IPS DF 6.9 (cell line): Measurements from ENCODE around the gene AGBL4.

Experiments used
- DNase-seq: peaks from one replicate; pipeline ENCODE4 v3.0.0-alpha.2; 2013; ENCODE audit warnings: low read depth, low spot score
- H3K27ac ChIP-seq: one replicate; pipeline ENCODE4 v1.5.1; 2013; ENCODE audit warnings: low read length, control low read depth
- H3K27me3 ChIP-seq: 2 replicates; pipeline ENCODE4 v1.6.1; 2013; ENCODE audit warnings: mild to moderate bottlenecking, low read length; ENCODE audit not compliant: control insufficient read depth, insufficient read depth
- H3K36me3 ChIP-seq: 2 replicates; pipeline ENCODE4 v1.6.1; 2013; ENCODE audit warnings: low read length; ENCODE audit not compliant: control insufficient read depth, insufficient read depth
- H3K4me1 ChIP-seq: 2 replicates; pipeline ENCODE4 v1.6.1; 2013; ENCODE audit warnings: low read length; ENCODE audit not compliant: control insufficient read depth, insufficient read depth
- H3K4me3 ChIP-seq: 2 replicates; pipeline ENCODE4 v1.5.1; 2013; ENCODE audit warnings: mild to moderate bottlenecking, low read length
- H3K9me3 ChIP-seq: 2 replicates; pipeline ENCODE4 v1.6.1; 2013; ENCODE audit warnings: low read length, inconsistent platforms; ENCODE audit not compliant: control insufficient read depth, insufficient read depth
- WGBS: extraction: QIAGEN DNeasy Blood & Tissue Kit; methylation state at CpG from one replicate; pipeline ENCODE4 v1.1.7; 2013; ENCODE audit warnings: mixed read lengths, missing lambda C conversion rate; ENCODE audit not compliant: insufficient read length, insufficient coverage; 5-methylcytosine and 5-hydroxymethylcytosine counted together

The AGBL4 gene

DNA sequence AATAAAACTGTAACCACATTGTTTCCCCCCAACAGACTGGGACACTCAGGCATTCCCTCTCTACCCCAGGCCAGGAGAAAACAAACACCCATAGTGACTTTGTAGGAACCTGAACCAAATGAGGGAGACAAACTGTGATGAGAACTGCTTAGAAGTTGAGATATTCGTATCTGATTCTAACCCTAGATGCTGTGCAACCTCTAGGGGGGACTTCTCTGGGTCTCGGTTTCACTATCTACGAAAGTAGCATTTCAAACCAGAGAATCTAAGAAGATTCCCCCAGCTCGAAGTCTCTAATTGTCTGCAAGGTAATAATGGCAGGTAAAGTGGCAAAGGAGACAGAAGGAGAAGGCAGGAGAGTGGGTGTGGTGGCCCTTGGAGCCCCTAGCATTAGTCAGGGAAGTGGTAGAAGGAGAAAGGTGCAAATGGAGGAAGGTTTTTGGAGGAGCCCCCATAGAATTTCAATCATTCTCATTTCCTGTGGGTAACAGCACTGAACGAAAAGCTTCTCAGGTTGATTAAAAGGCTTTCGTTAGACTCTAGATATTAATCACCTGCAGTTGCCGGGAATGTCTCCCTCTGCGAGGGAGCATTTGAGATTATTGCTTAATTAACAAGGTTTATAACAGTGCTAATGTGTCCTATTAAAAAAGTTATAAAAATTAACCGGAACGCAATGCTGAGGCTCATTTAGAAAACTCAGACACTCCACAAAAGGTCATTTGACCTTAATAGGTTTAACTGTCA, 1293.4 kb downstream of the AGBL4 start:
- no CpG with 5 or more reads among the region's 10 CpGs for WGBS
- Histone ChIP-seq H3K4me3 (no peak overlapping the region), H3K4me1 (no peaks in the 10 kb centered on the region), H3K36me3 (0 out of 2 replicates have a peak, but pooled peaks cover 3% of the 10 kb centered on the region), H3K27me3 (no peaks in the 10 kb centered on the region), H3K9me3 (no peaks in the 10 kb centered on the region), H3K27ac (no peak overlapping the region)
- DNase-seq, result no peak

DNA sequence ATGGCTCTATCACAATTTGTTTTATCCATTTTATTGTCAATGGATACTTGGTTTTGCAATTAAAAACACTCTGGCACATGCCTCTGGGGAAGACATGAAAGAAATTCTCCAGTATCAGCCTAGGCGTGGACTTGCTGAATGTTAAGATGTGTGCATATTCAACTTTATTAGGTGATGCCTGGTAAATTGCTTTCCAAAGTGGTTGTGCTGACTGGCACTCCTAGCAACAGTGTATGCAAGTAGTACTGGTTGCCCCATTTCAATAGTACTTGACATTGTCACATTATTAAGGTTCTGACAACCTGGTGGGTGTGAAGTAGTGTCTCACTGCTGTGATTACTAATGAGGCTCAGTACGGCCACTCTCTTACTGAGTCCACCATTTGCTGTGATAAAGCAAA, 1295.2 kb downstream of the AGBL4 start:
- Histone ChIP-seq H3K36me3 (no peaks in the 10 kb centered on the region), H3K9me3 (no peaks in the 10 kb centered on the region), H3K4me3 (no peak overlapping the region), H3K27me3 (no peaks in the 10 kb centered on the region), H3K4me1 (no peaks in the 10 kb centered on the region), H3K27ac (no peak overlapping the region)
- no CpG with 5 or more reads among the region's 2 CpGs for WGBS
- DNase-seq, result no peak

DNA sequence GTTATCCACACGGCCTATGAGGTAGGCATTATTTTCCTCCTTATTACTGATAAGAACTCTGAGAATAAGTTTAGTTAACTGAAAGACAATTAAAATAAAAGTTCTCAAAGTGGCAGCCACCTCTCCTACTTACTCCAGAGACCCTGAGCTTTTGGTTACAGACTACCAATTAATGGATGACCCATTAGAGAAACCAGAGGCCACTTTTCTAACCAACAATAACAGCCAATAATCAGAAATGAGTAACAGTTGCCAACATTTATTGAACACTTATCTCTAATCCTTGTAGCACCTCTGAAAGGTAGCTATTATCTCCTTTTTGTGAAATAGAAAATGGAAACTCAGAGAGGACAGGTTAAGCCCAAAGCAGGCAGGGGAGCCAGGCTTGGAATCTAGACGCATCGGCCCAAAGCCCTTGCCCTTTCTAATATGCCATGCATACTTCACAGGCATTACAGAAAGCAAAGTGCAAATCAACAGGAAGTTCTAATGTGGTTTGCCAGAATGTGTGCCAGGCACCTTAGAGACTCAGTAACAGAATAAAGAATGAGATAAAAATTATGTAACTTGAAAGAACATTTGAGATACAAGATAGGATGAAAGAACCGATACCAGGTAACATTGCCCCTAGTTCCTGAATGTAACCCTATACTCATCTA, 1297.1 kb downstream of the AGBL4 start:
- H3K4me1 ChIP-seq, result no peaks in the 10 kb centered on the region
- H3K4me3 ChIP-seq, result no peak overlapping the region
- H3K27ac ChIP-seq, result no peak overlapping the region
- no CpG with 5 or more reads among the region's 4 CpGs for WGBS
- no peaks in the 10 kb centered on the region for H3K27me3 ChIP-seq
- H3K9me3 ChIP-seq, result no peaks in the 10 kb centered on the region
- no peak for DNase-seq
- H3K36me3 ChIP-seq, result no peaks in the 10 kb centered on the region

DNA sequence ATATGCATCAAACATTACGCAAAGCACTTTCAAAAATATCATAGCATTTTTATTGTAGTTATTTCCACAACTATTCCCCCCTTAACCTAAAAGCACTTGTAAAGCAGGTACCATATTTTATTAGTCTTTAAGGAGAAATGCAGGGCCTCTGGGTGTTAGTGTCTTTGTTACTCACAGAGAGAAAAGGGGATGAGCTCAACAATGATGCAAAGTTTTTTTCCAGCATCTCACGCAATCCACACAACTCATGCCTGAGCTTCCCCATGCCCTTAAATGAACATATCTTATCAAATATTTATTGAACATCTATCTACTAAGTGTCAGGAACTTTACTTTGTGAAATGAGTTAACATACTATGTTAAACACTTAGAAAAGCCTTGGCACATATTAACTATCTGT, 1297.6 kb downstream of the AGBL4 start:
- no peaks in the 10 kb centered on the region for H3K9me3 ChIP-seq
- no peaks in the 10 kb centered on the region for H3K27me3 ChIP-seq
- no peak overlapping the region for H3K27ac ChIP-seq
- no CpG with 5 or more reads among the region's 2 CpGs for WGBS
- H3K4me3 ChIP-seq, result no peak overlapping the region
- no peak for DNase-seq
- no peaks in the 10 kb centered on the region for H3K36me3 ChIP-seq
- H3K4me1 ChIP-seq, result no peaks in the 10 kb centered on the region

DNA sequence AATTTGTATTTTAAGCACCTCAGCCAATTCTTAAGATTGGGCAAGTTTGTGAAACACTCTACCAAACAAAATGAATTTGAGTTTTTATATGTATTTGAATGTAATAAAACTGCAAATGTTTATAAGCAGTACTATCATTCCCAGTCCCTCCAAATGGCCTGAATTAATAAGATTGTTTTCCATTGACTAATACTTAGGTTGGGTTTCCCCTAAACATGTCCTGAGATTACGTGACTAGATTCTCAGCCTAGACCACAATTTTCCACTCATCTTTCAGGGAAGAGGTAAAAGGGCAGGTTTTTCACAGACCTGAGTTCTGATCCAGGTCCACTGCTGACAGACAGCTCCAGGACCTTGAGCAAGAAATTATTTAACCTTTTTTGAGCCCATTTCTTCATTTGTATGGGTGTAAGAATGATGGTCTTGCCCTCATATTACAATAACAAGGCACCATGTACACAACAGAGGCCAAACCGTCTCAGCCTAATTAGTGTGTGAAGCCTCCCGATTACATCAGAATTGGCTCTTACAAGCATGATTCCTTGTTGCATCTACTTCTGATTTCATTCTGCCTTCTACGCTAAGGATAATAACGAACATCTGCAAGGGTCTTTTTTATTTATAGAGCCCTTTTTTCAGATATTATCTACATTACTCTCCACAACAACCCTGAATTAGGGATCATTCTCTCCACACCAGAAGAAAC, 1298.3 kb downstream of the AGBL4 start:
- no peaks in the 10 kb centered on the region for H3K27me3 ChIP-seq

DNA sequence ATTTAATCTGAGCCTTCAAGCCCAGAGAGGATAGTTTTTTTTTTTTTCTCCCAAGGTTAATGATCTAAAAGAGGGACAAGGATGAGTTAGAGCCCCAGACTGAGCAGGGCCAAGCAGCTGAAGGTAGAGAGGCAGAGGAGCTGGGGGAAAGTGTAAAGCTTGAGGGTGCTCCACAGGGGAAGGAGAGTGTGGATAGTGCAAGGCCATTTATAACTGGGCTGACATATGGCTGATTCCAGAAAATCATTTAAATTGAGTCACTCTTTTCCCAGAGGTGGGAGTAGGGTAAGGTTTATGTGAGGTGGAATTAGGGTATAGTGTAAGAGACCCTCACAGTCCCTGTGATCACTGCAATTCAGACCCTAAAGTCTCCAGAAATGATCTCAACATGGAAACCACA, 1302.8 kb downstream of the AGBL4 start:
- Histone ChIP-seq H3K27ac (no peak overlapping the region), H3K9me3 (no peaks in the 10 kb centered on the region), H3K4me1 (no peaks in the 10 kb centered on the region), H3K4me3 (no peak overlapping the region), H3K36me3 (no peaks in the 10 kb centered on the region), H3K27me3 (no peaks in the 10 kb centered on the region)
- DNase-seq, result no peak

More for the DNA sequence above, 1298.3 kb downstream of the AGBL4 start:
- no CpG with 5 or more reads among the region's 5 CpGs for WGBS
- Histone ChIP-seq H3K27ac (no peak overlapping the region), H3K9me3 (no peaks in the 10 kb centered on the region), H3K4me1 (no peaks in the 10 kb centered on the region), H3K4me3 (no peak overlapping the region), H3K36me3 (no peaks in the 10 kb centered on the region)
- DNase-seq, result no peak

DNA sequence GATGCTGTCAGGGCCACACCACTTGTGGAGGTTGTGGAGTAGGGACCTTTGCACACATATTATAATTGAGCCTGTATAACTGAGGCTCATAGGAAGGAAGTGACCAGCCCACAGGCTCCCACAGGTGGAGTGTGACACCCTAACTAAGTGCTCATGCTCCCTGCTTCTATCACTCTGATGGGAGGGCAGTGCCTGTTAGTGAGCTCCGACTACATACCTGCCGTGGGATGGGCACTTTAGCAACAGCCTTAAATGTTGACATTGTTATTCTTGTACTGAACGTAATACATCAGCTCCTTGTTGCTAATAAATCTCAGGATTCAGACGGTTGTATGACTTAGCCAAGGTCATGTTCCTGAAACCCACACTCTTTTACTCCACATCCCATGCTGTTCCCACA, 1305.0 kb downstream of the AGBL4 start:
- Histone ChIP-seq H3K4me3 (no peak overlapping the region), H3K9me3 (no peaks in the 10 kb centered on the region), H3K4me1 (no peaks in the 10 kb centered on the region), H3K27me3 (no peaks in the 10 kb centered on the region), H3K27ac (no peak overlapping the region), H3K36me3 (no peaks in the 10 kb centered on the region)
- DNase-seq, result no peak
- WGBS, result no CpG with 5 or more reads among the region's 4 CpGs

DNA sequence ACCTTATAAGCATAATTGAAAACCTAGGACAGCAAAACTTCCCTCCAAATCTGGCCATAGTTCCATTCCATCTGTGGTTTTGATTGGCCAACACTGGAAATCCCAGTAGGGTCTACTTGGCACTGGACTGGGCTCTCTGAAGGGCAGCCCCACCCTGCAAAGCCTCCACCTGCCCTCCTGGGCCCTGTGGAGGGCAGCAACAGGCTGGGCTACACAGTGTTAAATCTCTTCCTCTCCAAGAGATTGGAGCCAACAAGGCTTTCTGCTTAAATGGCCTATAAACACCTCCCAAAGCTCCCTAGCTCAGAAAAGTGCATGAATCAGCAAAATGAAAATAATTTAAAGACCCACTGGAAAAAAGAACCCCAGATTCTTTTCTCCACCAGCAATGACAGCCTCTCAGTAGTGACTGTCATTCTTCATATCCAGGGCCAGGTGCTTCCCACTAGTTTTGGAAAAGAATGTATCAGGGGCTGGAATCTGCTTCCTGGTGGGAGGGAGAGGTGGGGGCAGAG, 1305.6 kb downstream of the AGBL4 start:
- Histone ChIP-seq H3K27me3 (no peaks in the 10 kb centered on the region), H3K36me3 (no peaks in the 10 kb centered on the region), H3K9me3 (no peaks in the 10 kb centered on the region), H3K4me1 (no peaks in the 10 kb centered on the region), H3K27ac (no peak overlapping the region), H3K4me3 (no peak overlapping the region)
- DNase-seq, result no peak

DNA sequence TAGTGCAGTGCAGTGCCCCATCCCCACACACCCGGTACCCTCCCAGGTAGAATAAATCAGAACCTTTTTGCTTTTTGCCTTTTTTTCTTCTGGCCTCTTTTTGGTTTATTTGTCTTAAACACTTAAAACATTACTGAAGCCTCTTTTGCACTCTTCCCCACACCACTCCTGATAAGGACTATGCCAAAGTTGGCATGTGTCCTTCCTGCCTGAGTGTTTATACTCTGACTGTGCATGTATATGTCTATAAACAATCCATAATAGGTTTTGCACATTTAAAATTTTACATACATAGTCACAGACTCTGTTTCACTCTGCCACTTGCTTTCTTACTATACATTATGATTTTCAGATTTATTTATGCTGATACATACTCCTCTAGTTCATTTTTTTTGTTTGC, 1306.7 kb downstream of the AGBL4 start:
- H3K4me1 ChIP-seq, result no peaks in the 10 kb centered on the region
- WGBS, result no CpG with 5 or more reads among the region's 1 CpG
- H3K27ac ChIP-seq, result no peak overlapping the region
- H3K27me3 ChIP-seq, result no peaks in the 10 kb centered on the region
- no peak overlapping the region for H3K4me3 ChIP-seq
- H3K36me3 ChIP-seq, result no peaks in the 10 kb centered on the region
- DNase-seq, result no peak
- no peaks in the 10 kb centered on the region for H3K9me3 ChIP-seq

DNA sequence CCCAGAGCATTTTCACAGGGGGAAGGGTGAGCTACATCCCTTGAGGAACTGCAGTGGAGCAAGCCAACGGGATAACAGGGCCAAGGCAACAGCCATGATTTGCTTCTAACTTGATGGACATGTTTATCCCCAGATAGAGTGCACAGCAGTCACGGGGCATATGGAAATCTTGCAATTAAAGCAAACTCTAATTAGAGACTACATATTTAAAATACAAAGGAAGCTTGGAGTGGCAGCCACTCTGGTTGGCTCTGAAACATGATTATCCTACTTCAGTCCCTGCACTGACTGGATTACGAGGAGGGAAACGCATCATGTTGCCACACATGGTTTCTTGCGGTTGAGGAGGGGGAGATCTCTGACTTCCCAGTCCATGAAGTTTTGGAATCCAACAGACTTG, 1307.8 kb downstream of the AGBL4 start:
- H3K9me3 ChIP-seq, result no peaks in the 10 kb centered on the region
- DNase-seq, result no peak
- no peak overlapping the region for H3K27ac ChIP-seq
- H3K27me3 ChIP-seq, result no peaks in the 10 kb centered on the region
- H3K4me1 ChIP-seq, result no peaks in the 10 kb centered on the region
- H3K36me3 ChIP-seq, result no peaks in the 10 kb centered on the region
- H3K4me3 ChIP-seq, result no peak overlapping the region
- no CpG with 5 or more reads among the region's 5 CpGs for WGBS
